Esophagus (tissue), 2 donors: ENCODE data around the gene PLAC1. TPM values are rescaled to one million over a fixed set of nuclear protein-coding genes. Genes with fewer than 3 reads are reported as not detected.

Experiments
- H3K27ac ChIP-seq, 2 donors: one replicate each; pipeline ENCODE4 v1.5.1; 2013; ENCODE audit warnings: low read depth in 2 of 2, mild to moderate bottlenecking in 2 of 2, inconsistent platforms in 1 of 2, low read length in 1 of 2, moderate library complexity in 1 of 2
- H3K27me3 ChIP-seq, 2 donors: one replicate each; pipeline ENCODE4 v1.6.1; 2013; ENCODE audit warnings: low read length in 2 of 2, control low read depth in 1 of 2, mild to moderate bottlenecking in 1 of 2; ENCODE audit not compliant: insufficient read depth in 2 of 2, control insufficient read depth in 1 of 2
- H3K36me3 ChIP-seq, 2 donors: one replicate each; pipeline ENCODE4 v1.6.1; 2013; ENCODE audit warnings: low read length in 1 of 2; ENCODE audit not compliant: control insufficient read depth in 2 of 2, insufficient read depth in 2 of 2
- H3K4me1 ChIP-seq, 2 donors: one replicate each; pipeline ENCODE4 v1.6.1; 2013; ENCODE audit warnings: low read length in 1 of 2; ENCODE audit not compliant: control insufficient read depth in 2 of 2, insufficient read depth in 2 of 2
- H3K4me3 ChIP-seq, 2 donors: one replicate each; pipeline ENCODE4 v1.5.1; 2013; ENCODE audit warnings: low read length in 2 of 2, mild to moderate bottlenecking in 2 of 2, low read depth in 1 of 2, moderate library complexity in 1 of 2
- H3K9me3 ChIP-seq, 2 donors: one replicate each; pipeline ENCODE4 v1.6.1; 2013; ENCODE audit warnings: mild to moderate bottlenecking in 2 of 2, low read depth in 1 of 2, low read length in 1 of 2, moderate library complexity in 1 of 2; ENCODE audit not compliant: control insufficient read depth in 2 of 2, insufficient read depth in 1 of 2
- WGBS, 2 donors: extraction: QIAGEN DNeasy Blood & Tissue Kit; methylation state at CpG; one replicate each; pipeline ENCODE4 v1.1.7; 2013; 5-methylcytosine and 5-hydroxymethylcytosine counted together
- polyA plus RNA-seq, 2 donors: library from polyadenylated mRNA; stranded (reverse); fragments of 200-250 nt; gene quantifications; one replicate each; pipeline ENCODE4 v1.2.3, GENCODE V29; 2013
- donor health status: healthy with polysubstance abuse.
- donor health status: Bipolar disorder and iron deficiency.

The PLAC1 gene
- polyA plus RNA-seq, 2 donors: not detected

GRCh38 chrX:134554291-134554690 lies 104.0 kb downstream of the PLAC1 start:
- H3K4me1 ChIP-seq: peaks cover 0 to 6% of the 10 kb centered on the region in 2 donors
- 64 to 70% methylated on average over 8 of the region's 8 CpGs for WGBS, 2 donors
- no peak overlapping the region for H3K27ac ChIP-seq
- no peaks in the 10 kb centered on the region for H3K36me3 ChIP-seq
- H3K4me3 ChIP-seq: no peak overlapping the region
- peaks cover 0 to 7% of the 10 kb centered on the region in 2 donors for H3K9me3 ChIP-seq
- H3K27me3 ChIP-seq: peaks cover 2 to 6% of the 10 kb centered on the region in 2 donors

DNA sequence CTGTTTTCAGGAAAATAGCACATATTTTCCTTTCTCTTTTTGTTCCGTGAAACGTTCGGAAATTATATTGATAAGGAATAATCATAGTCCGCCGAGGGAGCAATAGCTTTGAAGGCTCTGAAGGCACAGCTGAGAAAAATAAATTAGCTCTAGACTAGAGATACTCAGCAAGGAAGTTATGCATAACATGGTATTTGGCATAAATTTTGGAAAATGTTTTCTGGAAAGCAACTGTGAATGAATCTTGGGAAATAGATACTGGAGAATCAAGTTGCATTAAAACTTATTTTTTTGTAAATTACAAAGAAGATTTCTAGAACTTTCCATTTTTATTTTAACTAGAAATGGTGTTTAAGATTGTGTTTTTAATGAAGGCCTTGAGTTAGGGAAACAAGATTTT lies 105.9 kb downstream of the PLAC1 start:
- H3K4me1 ChIP-seq: peaks cover 0 to 6% of the 10 kb centered on the region in 2 donors
- H3K9me3 ChIP-seq: peaks cover 0 to 11% of the 10 kb centered on the region in 2 donors
- peaks cover 6% of the 10 kb centered on the region in 2 donors for H3K27me3 ChIP-seq
- H3K36me3 ChIP-seq: no peaks in the 10 kb centered on the region
- H3K4me3 ChIP-seq: no peak overlapping the region
- no peak overlapping the region for H3K27ac ChIP-seq
- WGBS, 2 donors: 81 to 91% methylated on average over 5 of the region's 5 CpGs

DNA sequence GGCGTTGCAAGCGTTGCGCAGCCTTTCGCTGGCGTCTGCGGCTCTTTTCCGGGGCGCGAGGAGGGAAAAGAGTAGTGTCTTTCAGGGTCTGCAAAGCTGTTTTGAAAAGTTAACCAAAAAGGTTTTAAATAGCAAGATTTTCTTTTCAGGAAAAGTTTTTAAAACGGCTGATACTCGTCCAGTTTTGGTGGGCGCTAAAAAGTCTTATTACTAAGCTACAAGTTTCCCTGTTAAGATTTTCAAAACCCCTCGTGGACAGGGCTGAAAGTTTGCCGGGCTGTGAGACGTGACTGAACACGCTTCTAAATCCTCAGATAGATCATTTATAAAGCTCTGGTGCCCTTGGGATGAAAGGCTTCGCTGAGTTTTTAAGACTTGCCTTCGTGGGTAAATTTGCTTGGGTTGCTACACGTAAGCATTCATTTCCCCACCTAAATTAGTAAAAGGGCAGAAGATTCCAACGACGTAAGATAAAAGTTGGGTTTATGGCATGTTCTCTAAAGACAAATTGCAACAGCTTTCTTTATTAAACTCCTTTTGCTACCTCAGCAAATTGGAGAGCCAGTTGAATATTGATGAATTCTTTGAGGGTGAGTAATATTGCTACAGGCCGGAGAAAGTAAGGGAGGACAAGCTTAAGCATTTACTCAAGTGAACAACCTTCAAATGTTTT lies 106.8 kb downstream of the PLAC1 start:
- peak overlapping the region in 1 of 2 donors; percentile 41 for H3K4me3 ChIP-seq
- H3K27ac ChIP-seq: no peak overlapping the region

GRCh38 chrX:134548257-134549201 lies 109.7 kb downstream of the PLAC1 start:
- Histone ChIP-seq H3K4me3 (peak overlapping the region; percentile 41 to 67), H3K27me3 (peaks cover 0 to 11% of the 10 kb centered on the region in 2 donors), H3K9me3 (peaks cover 0 to 11% of the 10 kb centered on the region in 2 donors), H3K27ac (no peak overlapping the region), H3K36me3 (no peaks in the 10 kb centered on the region), H3K4me1 (peaks cover 0 to 6% of the 10 kb centered on the region in 2 donors)
- 6 to 29% methylated on average over 33 of the region's 33 CpGs for WGBS, 2 donors

More for the DNA sequence above, 106.8 kb downstream of the PLAC1 start:
- peaks cover 0 to 11% of the 10 kb centered on the region in 2 donors for H3K9me3 ChIP-seq
- H3K4me1 ChIP-seq: peaks cover 0 to 6% of the 10 kb centered on the region in 2 donors
- H3K36me3 ChIP-seq: no peaks in the 10 kb centered on the region
- H3K27me3 ChIP-seq: peaks cover 3 to 8% of the 10 kb centered on the region in 2 donors
- WGBS, 2 donors: 27 to 46% methylated on average over 22 of the region's 22 CpGs

DNA sequence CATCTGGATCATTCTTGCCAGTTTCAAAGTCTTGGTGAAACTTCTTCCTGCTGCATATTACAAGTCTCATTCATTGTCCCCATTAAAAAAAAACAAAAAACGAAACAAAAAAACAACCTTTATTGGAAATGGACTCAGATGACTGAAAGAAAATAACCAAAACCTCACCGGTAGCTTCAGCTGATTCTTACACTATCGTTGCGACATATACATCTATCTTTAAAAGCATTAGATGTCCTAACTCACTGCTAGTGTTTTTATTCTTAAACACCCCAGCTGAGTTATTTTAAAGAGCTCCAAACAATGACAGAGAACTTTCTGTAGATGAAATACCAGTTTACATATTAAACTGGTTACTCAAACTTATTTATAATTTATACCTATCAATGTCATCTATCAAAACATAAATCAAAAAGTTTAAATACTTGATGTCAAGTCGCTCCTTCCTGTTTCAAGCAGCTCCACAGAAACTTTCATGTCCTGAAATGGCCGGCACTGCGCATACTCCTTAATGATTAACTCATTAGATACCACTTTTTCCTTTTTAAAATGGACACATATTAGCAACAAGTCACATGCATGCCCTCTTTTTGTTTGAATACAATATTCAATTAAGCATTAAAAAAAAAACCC lies 111.1 kb downstream of the PLAC1 start:
- Histone ChIP-seq H3K4me1 (peaks cover 0 to 6% of the 10 kb centered on the region in 2 donors), H3K27me3 (peaks cover 0 to 11% of the 10 kb centered on the region in 2 donors), H3K4me3 (no peak overlapping the region)

GRCh38 chrX:134546187-134546586 lies 112.1 kb downstream of the PLAC1 start:
- Histone ChIP-seq H3K4me1 (peaks cover 0 to 6% of the 10 kb centered on the region in 2 donors), H3K27ac (no peak overlapping the region), H3K27me3 (peaks cover 0 to 11% of the 10 kb centered on the region in 2 donors), H3K9me3 (peaks cover 0 to 11% of the 10 kb centered on the region in 2 donors), H3K36me3 (no peaks in the 10 kb centered on the region), H3K4me3 (no peak overlapping the region)
- WGBS, 2 donors: 66 to 83% methylated on average over 28 to 35 of the region's 35 CpGs

More for the DNA sequence above, 111.1 kb downstream of the PLAC1 start:
- Histone ChIP-seq H3K9me3 (peaks cover 0 to 11% of the 10 kb centered on the region in 2 donors), H3K36me3 (no peaks in the 10 kb centered on the region), H3K27ac (no peak overlapping the region)
- WGBS, 2 donors: 58 to 65% methylated on average over 7 of the region's 7 CpGs

DNA sequence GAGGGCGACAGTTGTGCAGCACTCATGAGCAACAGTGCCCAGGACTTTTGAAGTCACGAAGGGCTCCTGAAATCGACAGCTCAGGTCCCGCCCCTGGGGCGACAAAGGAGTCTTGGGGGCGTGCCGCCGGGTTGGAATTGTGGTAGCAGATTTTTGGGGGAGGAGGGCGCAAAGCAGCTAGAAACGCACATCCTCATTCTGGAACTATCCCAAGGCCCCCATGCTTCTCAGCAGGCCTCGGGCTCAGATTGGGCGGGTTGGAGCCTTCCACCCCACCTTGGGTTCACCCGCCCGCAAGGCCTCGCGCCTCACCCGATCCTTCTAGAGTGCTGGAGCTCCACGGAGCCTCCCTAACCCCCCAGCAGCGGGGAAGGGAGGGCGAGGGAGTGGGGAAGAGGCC lies 112.8 kb downstream of the PLAC1 start:
- peaks cover 0 to 11% of the 10 kb centered on the region in 2 donors for H3K9me3 ChIP-seq
- 69 to 75% methylated on average over 20 of the region's 20 CpGs for WGBS, 2 donors
- peaks cover 0 to 6% of the 10 kb centered on the region in 2 donors for H3K4me1 ChIP-seq
- no peak overlapping the region for H3K4me3 ChIP-seq
- no peak overlapping the region for H3K27ac ChIP-seq
- H3K36me3 ChIP-seq: no peaks in the 10 kb centered on the region
- peaks cover 0 to 9% of the 10 kb centered on the region in 2 donors for H3K27me3 ChIP-seq

- peaks cover 0 to 2% of the 10 kb centered on the region in 2 donors for H3K4me1 ChIP-seq
- WGBS, 2 donors: 8 to 32% methylated on average over 41 to 52 of the region's 52 CpGs
Measured at GRCh38 chrX:134544513-134545151, 113.6 kb downstream of the PLAC1 start.

GRCh38 chrX:134544135-134544512 lies 114.1 kb downstream of the PLAC1 start:
- 44 to 59% methylated on average over 6 of the region's 6 CpGs for WGBS, 2 donors
- H3K4me1 ChIP-seq: no peaks in the 10 kb centered on the region
- H3K9me3 ChIP-seq: peaks cover 0 to 2% of the 10 kb centered on the region in 2 donors
- no peak overlapping the region for H3K27ac ChIP-seq
- H3K27me3 ChIP-seq: peaks cover 0 to 9% of the 10 kb centered on the region in 2 donors
- H3K36me3 ChIP-seq: no peaks in the 10 kb centered on the region
- no peak overlapping the region for H3K4me3 ChIP-seq

More at GRCh38 chrX:134544513-134545151, 113.6 kb downstream of the PLAC1 start:
- H3K27me3 ChIP-seq: peaks cover 0 to 9% of the 10 kb centered on the region in 2 donors
- peaks cover 0 to 7% of the 10 kb centered on the region in 2 donors for H3K9me3 ChIP-seq
- no peaks in the 10 kb centered on the region for H3K36me3 ChIP-seq
- no peak overlapping the region for H3K27ac ChIP-seq
- H3K4me3 ChIP-seq: no peak overlapping the region
